ENCODE data around the gene IMPA2. TPM values are rescaled to one million over a fixed set of nuclear protein-coding genes. Genes with fewer than 3 reads are reported as not detected.
"Not testable (repeated sequence)": the region's sequence is repeated elsewhere in the genome, so short reads cannot be mapped to it uniquely, and the experiment has no call there.

IMPA2 gene
- total RNA-seq, 1 experiment from 2014 or later, result 34.8 TPM

GRCh38 chr18:11960743-11961380 lies 20.4 kb upstream of the IMPA2 start:
- H3K9me3 Mint-ChIP-seq (ENCODE audit: low read depth, unreplicated experiment), result peaks cover 10% of the 10 kb centered on the region
- H3K36me3 Mint-ChIP-seq (ENCODE audit: insufficient read depth, unreplicated experiment), result no peaks in the 10 kb centered on the region
- CTCF ChIA-PET, result interaction anchor here (0.6 kb wide), 1 partner anchor 21 kb away, joined by 5 read pairs; no protein-coding TSS in a partner anchor
- intact Hi-C loops (cut with micrococcal nuclease; ENCODE audit: unreplicated experiment), result no loop called here
- no peak overlapping the region for H3K27ac Mint-ChIP-seq (ENCODE audit: unreplicated experiment)
- no peak for TF ChIP-seq CTCF (IDR thresholded peaks at IDR 0.05; ENCODE audit: unreplicated experiment)
- DNase-seq, result no peak
- no peaks in the 10 kb centered on the region for H3K4me1 Mint-ChIP-seq (ENCODE audit: low read depth, unreplicated experiment)
- no TSS peak for BruUV-seq (replicated peaks)
- no peaks in the 10 kb centered on the region for H3K27me3 Mint-ChIP-seq (ENCODE audit: unreplicated experiment)
- H3K4me3 Mint-ChIP-seq (ENCODE audit: low read depth, unreplicated experiment), result no peak overlapping the region

GRCh38 chr18:11962597-11962996 lies 18.7 kb upstream of the IMPA2 start:
- Mint-ChIP-seq H3K27ac (ENCODE audit: unreplicated experiment) (no peak overlapping the region), H3K9me3 (ENCODE audit: low read depth, unreplicated experiment) (peaks cover 3% of the 10 kb centered on the region), H3K36me3 (ENCODE audit: insufficient read depth, unreplicated experiment) (no peaks in the 10 kb centered on the region), H3K4me3 (ENCODE audit: low read depth, unreplicated experiment) (no peak overlapping the region), H3K27me3 (ENCODE audit: unreplicated experiment) (no peaks in the 10 kb centered on the region), H3K4me1 (ENCODE audit: low read depth, unreplicated experiment) (no peaks in the 10 kb centered on the region)
- DNase-seq, result no peak
- TF ChIP-seq CTCF (IDR thresholded peaks at IDR 0.05; ENCODE audit: unreplicated experiment), result no peak
- CTCF ChIA-PET, result no interaction called here
- BruUV-seq (replicated peaks), result no TSS peak
- intact Hi-C loops (cut with micrococcal nuclease; ENCODE audit: unreplicated experiment), result no loop called here

- CTCF ChIA-PET, result no interaction called here
- BruUV-seq (replicated peaks), result no TSS peak
- Mint-ChIP-seq H3K27ac (ENCODE audit: unreplicated experiment) (no peak overlapping the region), H3K27me3 (ENCODE audit: unreplicated experiment) (no peaks in the 10 kb centered on the region), H3K4me1 (ENCODE audit: low read depth, unreplicated experiment) (no peaks in the 10 kb centered on the region), H3K9me3 (ENCODE audit: low read depth, unreplicated experiment) (no peaks in the 10 kb centered on the region), H3K4me3 (ENCODE audit: low read depth, unreplicated experiment) (no peak overlapping the region), H3K36me3 (ENCODE audit: insufficient read depth, unreplicated experiment) (no peaks in the 10 kb centered on the region)
- intact Hi-C loops (cut with micrococcal nuclease; ENCODE audit: unreplicated experiment), result no loop called here
- no peak for TF ChIP-seq CTCF (IDR thresholded peaks at IDR 0.05; ENCODE audit: unreplicated experiment)
- no peak for DNase-seq
Observed at GRCh38 chr18:11963991-11964484, 17.3 kb upstream of the IMPA2 start.

GRCh38 chr18:11969904-11970835 lies 11.1 kb upstream of the IMPA2 start:
- CTCF ChIA-PET, result no interaction called here
- intact Hi-C loops (cut with micrococcal nuclease; ENCODE audit: unreplicated experiment), result no loop called here
- no TSS peak for BruUV-seq (replicated peaks)
- Mint-ChIP-seq H3K9me3 (ENCODE audit: low read depth, unreplicated experiment) (no peaks in the 10 kb centered on the region), H3K36me3 (ENCODE audit: insufficient read depth, unreplicated experiment) (no peaks in the 10 kb centered on the region), H3K4me3 (ENCODE audit: low read depth, unreplicated experiment) (no peak overlapping the region), H3K27ac (ENCODE audit: unreplicated experiment) (no peak overlapping the region), H3K27me3 (ENCODE audit: unreplicated experiment) (no peaks in the 10 kb centered on the region), H3K4me1 (ENCODE audit: low read depth, unreplicated experiment) (no peaks in the 10 kb centered on the region)
- no peak for DNase-seq
- TF ChIP-seq CTCF (IDR thresholded peaks at IDR 0.05; ENCODE audit: unreplicated experiment), result no peak

GRCh38 chr18:11970836-11971226 lies 10.5 kb upstream of the IMPA2 start:
- H3K4me3 Mint-ChIP-seq (ENCODE audit: low read depth, unreplicated experiment); intact Hi-C loops (cut with micrococcal nuclease; ENCODE audit: unreplicated experiment); H3K4me1 Mint-ChIP-seq (ENCODE audit: low read depth, unreplicated experiment); BruUV-seq (replicated peaks); H3K27ac Mint-ChIP-seq (ENCODE audit: unreplicated experiment); H3K36me3 Mint-ChIP-seq (ENCODE audit: insufficient read depth, unreplicated experiment); H3K27me3 Mint-ChIP-seq (ENCODE audit: unreplicated experiment); CTCF ChIA-PET; DNase-seq; H3K9me3 Mint-ChIP-seq (ENCODE audit: low read depth, unreplicated experiment): not testable (repeated sequence)
